ENCODE results near the gene CHST10. TPM values are rescaled to one million over a fixed set of nuclear protein-coding genes. Genes with fewer than 3 reads are reported as not detected.

Gene CHST10
- polyA plus RNA-seq, 2 donors, result 0.81 to 1.3 TPM

- H3K4me1 ChIP-seq (ENCODE audit: control insufficient read depth in 2 of 2, insufficient read depth in 2 of 2, low read length in 1 of 2), result no peaks in the 10 kb centered on the region
- no peak overlapping the region for H3K4me3 ChIP-seq (ENCODE audit: low read depth in 1 of 2, low read length in 2 of 2)
- WGBS, 2 donors, result 38 to 40% methylated on average over 11 of the region's 11 CpGs
- H3K9me3 ChIP-seq (ENCODE audit: control insufficient read depth in 2 of 2, insufficient read depth in 1 of 2, low read depth in 1 of 2, low read length in 1 of 2), result no peaks in the 10 kb centered on the region
- H3K27me3 ChIP-seq (ENCODE audit: control insufficient read depth in 1 of 2, insufficient read depth in 2 of 2, low read length in 2 of 2), result no peaks in the 10 kb centered on the region
- H3K27ac ChIP-seq (ENCODE audit: low read depth in 2 of 2, low read length in 1 of 2), result no peak overlapping the region
- H3K36me3 ChIP-seq (ENCODE audit: control insufficient read depth in 2 of 2, insufficient read depth in 2 of 2, low read length in 1 of 2), result no peaks in the 10 kb centered on the region
These were observed 10.3 kb upstream of the CHST10 start for GRCh38 chr2:100427627-100428258.

DNA sequence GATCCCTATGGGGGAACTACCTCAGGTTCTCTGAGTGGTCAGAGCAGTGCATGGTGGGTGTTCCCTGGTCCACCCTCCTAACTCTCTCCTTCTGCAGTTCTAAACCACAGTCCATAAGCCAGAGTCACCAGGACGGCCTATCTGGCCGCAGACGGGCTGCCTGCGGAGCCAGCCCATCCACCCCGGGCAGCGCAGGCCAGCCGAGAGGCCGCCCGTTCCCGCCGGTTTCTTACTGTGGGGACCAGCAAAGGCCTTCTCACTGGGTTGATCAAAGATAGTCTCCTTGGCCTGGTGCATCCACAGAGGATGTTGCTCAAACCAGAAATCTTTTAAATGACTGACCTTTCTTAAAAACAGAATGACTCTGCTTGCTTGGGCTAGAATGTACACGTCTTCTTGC, 9.6 kb upstream of the CHST10 start:
- H3K4me3 ChIP-seq (ENCODE audit: low read depth in 1 of 2, low read length in 2 of 2), result no peak overlapping the region
- H3K9me3 ChIP-seq (ENCODE audit: control insufficient read depth in 2 of 2, insufficient read depth in 1 of 2, low read depth in 1 of 2, low read length in 1 of 2), result no peaks in the 10 kb centered on the region
- WGBS, 2 donors, result 91 to 94% methylated on average over 12 of the region's 12 CpGs
- H3K27ac ChIP-seq (ENCODE audit: low read depth in 2 of 2, low read length in 1 of 2), result no peak overlapping the region
- H3K27me3 ChIP-seq (ENCODE audit: control insufficient read depth in 1 of 2, insufficient read depth in 2 of 2, low read length in 2 of 2), result no peaks in the 10 kb centered on the region
- no peaks in the 10 kb centered on the region for H3K4me1 ChIP-seq (ENCODE audit: control insufficient read depth in 2 of 2, insufficient read depth in 2 of 2, low read length in 1 of 2)
- no peaks in the 10 kb centered on the region for H3K36me3 ChIP-seq (ENCODE audit: control insufficient read depth in 2 of 2, insufficient read depth in 2 of 2, low read length in 1 of 2)

- 87 to 88% methylated on average over 17 to 18 of the region's 18 CpGs for WGBS, 2 donors
- Histone ChIP-seq H3K27ac (ENCODE audit: low read depth in 2 of 2, low read length in 1 of 2) (no peak overlapping the region), H3K4me1 (ENCODE audit: control insufficient read depth in 2 of 2, insufficient read depth in 2 of 2, low read length in 1 of 2) (no peaks in the 10 kb centered on the region)
These were observed 8.9 kb upstream of the CHST10 start for GRCh38 chr2:100426384-100426720.

DNA sequence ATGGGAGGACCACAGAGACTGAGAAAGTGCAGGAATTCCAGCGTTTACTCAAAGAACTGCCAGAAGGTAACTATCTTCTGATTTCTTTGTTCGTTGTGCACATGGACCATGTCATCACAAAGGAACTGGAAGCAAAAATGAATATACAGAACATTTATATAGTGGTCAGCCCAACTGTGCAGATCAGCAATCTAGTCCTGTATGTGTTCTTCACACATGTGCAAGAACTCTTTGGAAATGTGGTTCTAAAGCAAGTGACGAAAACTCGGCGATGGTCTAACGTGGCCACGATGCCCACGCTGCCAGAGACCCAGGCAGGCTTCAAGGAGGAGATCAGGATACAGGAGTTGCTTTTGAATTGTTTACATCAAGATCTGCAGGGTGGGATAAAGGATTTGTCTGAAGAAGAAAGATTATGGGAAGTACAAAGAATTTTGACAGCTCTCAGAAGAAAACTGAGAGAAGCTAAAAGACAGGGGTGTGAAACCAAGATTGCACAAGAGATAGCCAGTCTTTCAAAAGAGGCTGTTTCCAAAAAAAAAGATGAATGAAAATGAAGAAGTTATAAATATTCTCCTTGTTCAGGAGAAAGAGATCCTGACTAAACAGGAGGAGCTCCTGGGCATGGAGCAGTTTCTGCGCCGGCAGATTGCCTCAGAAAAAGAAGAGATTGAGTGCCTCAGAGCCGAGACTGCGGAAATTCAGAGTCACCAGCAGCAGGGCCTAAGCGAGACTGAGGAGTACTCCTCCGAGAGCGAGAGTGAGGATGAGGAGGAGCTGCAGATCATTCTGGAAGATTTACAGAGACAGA, 8.3 kb upstream of the CHST10 start:
- no peaks in the 10 kb centered on the region for H3K36me3 ChIP-seq (ENCODE audit: control insufficient read depth in 2 of 2, insufficient read depth in 2 of 2, low read length in 1 of 2)
- no peaks in the 10 kb centered on the region for H3K9me3 ChIP-seq (ENCODE audit: control insufficient read depth in 2 of 2, insufficient read depth in 1 of 2, low read depth in 1 of 2, low read length in 1 of 2)
- no peaks in the 10 kb centered on the region for H3K4me1 ChIP-seq (ENCODE audit: control insufficient read depth in 2 of 2, insufficient read depth in 2 of 2, low read length in 1 of 2)
- no peak overlapping the region for H3K27ac ChIP-seq (ENCODE audit: low read depth in 2 of 2, low read length in 1 of 2)
- WGBS, 2 donors, result 83 to 84% methylated on average over 15 of the region's 15 CpGs
- no peaks in the 10 kb centered on the region for H3K27me3 ChIP-seq (ENCODE audit: control insufficient read depth in 1 of 2, insufficient read depth in 2 of 2, low read length in 2 of 2)
- no peak overlapping the region for H3K4me3 ChIP-seq (ENCODE audit: low read depth in 1 of 2, low read length in 2 of 2)

More at GRCh38 chr2:100426384-100426720, 8.9 kb upstream of the CHST10 start:
- Histone ChIP-seq H3K4me3 (ENCODE audit: low read depth in 1 of 2, low read length in 2 of 2) (no peak overlapping the region), H3K9me3 (ENCODE audit: control insufficient read depth in 2 of 2, insufficient read depth in 1 of 2, low read depth in 1 of 2, low read length in 1 of 2) (no peaks in the 10 kb centered on the region), H3K36me3 (ENCODE audit: control insufficient read depth in 2 of 2, insufficient read depth in 2 of 2, low read length in 1 of 2) (no peaks in the 10 kb centered on the region), H3K27me3 (ENCODE audit: control insufficient read depth in 1 of 2, insufficient read depth in 2 of 2, low read length in 2 of 2) (no peaks in the 10 kb centered on the region)

- Histone ChIP-seq H3K4me1 (ENCODE audit: control insufficient read depth in 2 of 2, insufficient read depth in 2 of 2, low read length in 1 of 2) (no peaks in the 10 kb centered on the region), H3K27ac (ENCODE audit: low read depth in 2 of 2, low read length in 1 of 2) (no peak overlapping the region), H3K27me3 (ENCODE audit: control insufficient read depth in 1 of 2, insufficient read depth in 2 of 2, low read length in 2 of 2) (no peaks in the 10 kb centered on the region), H3K4me3 (ENCODE audit: low read depth in 1 of 2, low read length in 2 of 2) (no peak overlapping the region), H3K9me3 (ENCODE audit: control insufficient read depth in 2 of 2, insufficient read depth in 1 of 2, low read depth in 1 of 2, low read length in 1 of 2) (no peaks in the 10 kb centered on the region), H3K36me3 (ENCODE audit: control insufficient read depth in 2 of 2, insufficient read depth in 2 of 2, low read length in 1 of 2) (no peaks in the 10 kb centered on the region)
- 68 to 72% methylated on average over 4 of the region's 4 CpGs for WGBS, 2 donors
These were observed 7.6 kb upstream of the CHST10 start for GRCh38 chr2:100425107-100425506.

DNA sequence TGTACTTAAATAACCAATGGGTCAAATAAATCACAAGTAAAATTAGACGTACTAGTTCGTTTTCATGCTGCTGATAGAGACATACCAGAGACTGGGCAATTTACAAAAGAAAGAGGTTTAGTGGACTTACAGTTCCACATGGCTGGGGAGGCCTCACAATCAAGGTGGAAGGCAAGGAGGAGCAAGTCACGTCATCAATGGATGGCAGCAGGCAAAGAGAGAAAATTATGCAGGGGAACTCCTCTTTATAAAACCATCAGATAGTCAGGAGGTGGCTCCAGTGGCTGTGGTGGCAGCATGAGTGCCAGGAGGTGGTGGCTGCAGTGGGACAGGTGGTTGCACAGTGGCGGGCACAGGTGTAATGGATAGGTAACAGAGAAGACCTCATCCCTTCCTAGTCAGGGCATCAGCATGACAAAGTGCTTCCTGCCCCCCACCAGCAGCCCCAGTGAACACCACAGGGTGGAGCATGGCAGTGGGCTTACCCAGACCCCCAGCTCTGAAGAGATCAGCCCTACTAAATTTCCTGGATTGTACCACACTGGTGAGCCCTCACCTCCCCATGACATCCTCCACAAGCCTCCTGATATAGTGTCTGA, 6.9 kb upstream of the CHST10 start:
- no peak overlapping the region for H3K27ac ChIP-seq (ENCODE audit: low read depth in 2 of 2, low read length in 1 of 2)
- 82 to 84% methylated on average over 4 of the region's 4 CpGs for WGBS, 2 donors

DNA sequence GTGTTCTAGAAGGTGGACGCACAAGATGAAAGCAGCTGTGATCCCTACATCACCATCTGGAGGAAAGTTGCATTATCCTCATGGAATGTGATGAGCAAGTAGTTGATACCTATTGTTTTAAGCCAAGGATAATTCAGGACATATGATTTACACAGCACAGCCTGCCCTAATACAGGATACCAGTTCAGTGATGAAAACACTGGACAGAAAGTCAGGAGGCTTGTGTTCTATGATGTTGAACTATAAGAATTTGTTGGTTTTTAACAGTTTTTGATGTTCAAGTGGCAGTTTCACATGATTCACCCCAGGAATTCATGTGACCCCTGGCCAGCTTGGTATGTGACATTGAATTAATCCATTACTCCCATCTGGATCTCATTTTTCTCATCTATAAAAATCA, 6.2 kb upstream of the CHST10 start:
- Histone ChIP-seq H3K27ac (ENCODE audit: low read depth in 2 of 2, low read length in 1 of 2) (no peak overlapping the region), H3K4me3 (ENCODE audit: low read depth in 1 of 2, low read length in 2 of 2) (no peak overlapping the region), H3K36me3 (ENCODE audit: control insufficient read depth in 2 of 2, insufficient read depth in 2 of 2, low read length in 1 of 2) (no peaks in the 10 kb centered on the region), H3K27me3 (ENCODE audit: control insufficient read depth in 1 of 2, insufficient read depth in 2 of 2, low read length in 2 of 2) (no peaks in the 10 kb centered on the region), H3K4me1 (ENCODE audit: control insufficient read depth in 2 of 2, insufficient read depth in 2 of 2, low read length in 1 of 2) (no peaks in the 10 kb centered on the region), H3K9me3 (ENCODE audit: control insufficient read depth in 2 of 2, insufficient read depth in 1 of 2, low read depth in 1 of 2, low read length in 1 of 2) (no peaks in the 10 kb centered on the region)
- 85 to 98% methylated on average over 1 of the region's 1 CpG for WGBS, 2 donors

More for the DNA sequence above, 6.9 kb upstream of the CHST10 start:
- H3K4me3 ChIP-seq (ENCODE audit: low read depth in 1 of 2, low read length in 2 of 2), result no peak overlapping the region
- H3K4me1 ChIP-seq (ENCODE audit: control insufficient read depth in 2 of 2, insufficient read depth in 2 of 2, low read length in 1 of 2), result no peaks in the 10 kb centered on the region
- H3K27me3 ChIP-seq (ENCODE audit: control insufficient read depth in 1 of 2, insufficient read depth in 2 of 2, low read length in 2 of 2), result no peaks in the 10 kb centered on the region
- no peaks in the 10 kb centered on the region for H3K36me3 ChIP-seq (ENCODE audit: control insufficient read depth in 2 of 2, insufficient read depth in 2 of 2, low read length in 1 of 2)
- H3K9me3 ChIP-seq (ENCODE audit: control insufficient read depth in 2 of 2, insufficient read depth in 1 of 2, low read depth in 1 of 2, low read length in 1 of 2), result no peaks in the 10 kb centered on the region

- 88 to 89% methylated on average over 4 of the region's 4 CpGs for WGBS, 2 donors
- Histone ChIP-seq H3K36me3 (ENCODE audit: control insufficient read depth in 2 of 2, insufficient read depth in 2 of 2, low read length in 1 of 2) (no peaks in the 10 kb centered on the region), H3K4me1 (ENCODE audit: control insufficient read depth in 2 of 2, insufficient read depth in 2 of 2, low read length in 1 of 2) (no peaks in the 10 kb centered on the region), H3K9me3 (ENCODE audit: control insufficient read depth in 2 of 2, insufficient read depth in 1 of 2, low read depth in 1 of 2, low read length in 1 of 2) (no peaks in the 10 kb centered on the region), H3K27ac (ENCODE audit: low read depth in 2 of 2, low read length in 1 of 2) (no peak overlapping the region), H3K4me3 (ENCODE audit: low read depth in 1 of 2, low read length in 2 of 2) (no peak overlapping the region), H3K27me3 (ENCODE audit: control insufficient read depth in 1 of 2, insufficient read depth in 2 of 2, low read length in 2 of 2) (no peaks in the 10 kb centered on the region)
These were observed 5.0 kb upstream of the CHST10 start for GRCh38 chr2:100422320-100423055.

DNA sequence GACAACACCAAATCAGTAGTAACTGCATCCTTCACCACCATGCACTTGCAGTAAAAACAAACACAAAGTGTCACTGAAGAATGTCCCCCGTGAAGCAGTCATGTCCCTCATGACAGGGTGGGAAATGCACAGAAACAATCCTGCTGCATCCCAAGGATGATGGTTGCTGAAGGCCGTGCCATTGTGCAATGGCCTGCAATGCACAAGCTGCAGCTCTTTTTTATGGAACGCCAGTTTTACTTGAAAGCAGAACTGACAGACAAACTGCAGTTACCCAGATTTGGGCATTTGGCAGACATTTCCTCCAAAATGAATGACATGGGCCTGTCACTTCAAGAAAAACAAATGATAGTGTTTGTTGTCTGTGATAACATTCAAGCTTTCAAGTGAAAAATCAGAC, 2.4 kb upstream of the CHST10 start:
- no peak overlapping the region for H3K27ac ChIP-seq (ENCODE audit: low read depth in 2 of 2, low read length in 1 of 2)
- H3K4me3 ChIP-seq (ENCODE audit: low read depth in 1 of 2, low read length in 2 of 2), result no peak overlapping the region
- no peaks in the 10 kb centered on the region for H3K36me3 ChIP-seq (ENCODE audit: control insufficient read depth in 2 of 2, insufficient read depth in 2 of 2, low read length in 1 of 2)
- no peaks in the 10 kb centered on the region for H3K4me1 ChIP-seq (ENCODE audit: control insufficient read depth in 2 of 2, insufficient read depth in 2 of 2, low read length in 1 of 2)
- no peaks in the 10 kb centered on the region for H3K27me3 ChIP-seq (ENCODE audit: control insufficient read depth in 1 of 2, insufficient read depth in 2 of 2, low read length in 2 of 2)
- no peaks in the 10 kb centered on the region for H3K9me3 ChIP-seq (ENCODE audit: control insufficient read depth in 2 of 2, insufficient read depth in 1 of 2, low read depth in 1 of 2, low read length in 1 of 2)
- 71 to 73% methylated on average over 3 of the region's 3 CpGs for WGBS, 2 donors
